NCI-H524 (cell line): Measurements from ENCODE around the gene RNF121.
A peak's percentile ranks its signal among the peaks of the same experiment; 100 is the strongest.

Experiments used
- DNase-seq, 2 experiments: peaks; one replicate each; lab custom pipeline; 2025; lab: John Stamatoyannopoulos, UW

RNF121 gene

DNA sequence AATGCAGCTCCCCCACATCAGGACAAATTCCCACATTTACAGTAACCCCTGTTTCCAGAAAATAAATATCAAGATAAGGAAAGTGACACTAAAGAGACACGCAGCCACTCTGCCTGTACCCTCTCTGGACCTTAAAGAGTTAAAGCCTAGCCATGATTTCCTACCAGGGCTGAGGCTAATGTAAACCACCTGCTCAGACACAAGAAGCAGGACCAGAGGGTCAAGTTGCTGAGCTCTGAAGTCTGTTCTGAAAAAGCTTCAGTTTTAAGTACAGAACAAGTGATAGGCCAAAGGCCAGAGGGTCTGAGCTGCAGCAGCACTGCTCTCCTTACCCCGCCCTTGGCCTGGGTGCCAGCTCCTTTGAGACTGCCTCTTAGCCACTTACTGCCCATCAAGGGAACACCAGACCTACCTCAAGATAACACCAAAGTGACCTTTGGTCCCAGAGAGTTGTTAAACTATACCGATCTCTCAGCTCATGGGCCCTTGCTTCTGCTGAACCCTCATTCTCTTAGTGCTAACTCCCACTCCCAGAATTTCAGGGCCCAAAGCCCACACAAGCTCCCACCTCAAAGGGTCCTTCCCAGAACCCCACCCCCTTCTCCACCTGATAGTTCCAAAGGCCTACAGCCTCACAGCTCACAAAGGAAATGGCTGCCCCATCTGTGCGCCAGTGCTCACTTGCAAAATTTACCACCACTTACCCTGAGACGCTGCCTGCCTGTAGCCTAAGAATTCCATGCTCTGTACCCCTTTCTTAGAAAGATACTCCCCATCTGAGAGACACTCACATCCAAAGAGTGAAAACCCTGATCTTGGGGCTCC, 110.4 kb downstream of the RNF121 start:
- no peak for DNase-seq

DNA sequence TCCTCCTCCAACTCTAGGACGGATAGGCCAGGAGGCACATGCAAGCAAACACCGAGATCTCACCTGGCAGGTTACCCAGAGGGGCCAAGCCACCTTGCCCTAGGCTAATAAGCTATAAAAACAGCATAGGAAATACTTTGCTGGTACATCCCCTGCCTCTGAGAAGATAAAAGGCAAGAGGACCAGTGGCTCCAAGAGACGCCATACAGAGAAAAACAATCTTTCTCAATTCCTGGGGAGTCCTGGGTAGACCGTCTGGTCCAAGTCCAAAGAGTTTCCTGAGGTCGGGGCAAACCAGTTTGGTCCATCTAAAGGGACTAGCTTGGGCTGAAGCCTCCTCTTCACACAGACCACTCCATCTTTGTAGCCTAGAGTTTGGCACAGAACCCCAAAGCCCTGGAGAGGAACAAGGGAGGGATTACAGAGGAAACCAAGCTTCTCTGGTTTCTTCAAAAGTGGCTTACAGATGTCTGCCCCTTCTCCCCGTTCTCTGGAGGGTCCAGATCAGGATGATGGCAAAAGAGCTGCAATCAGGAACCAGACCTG, 111.1 kb downstream of the RNF121 start:
- peak in 1 of 2 experiments; percentile 5 for DNase-seq

DNA sequence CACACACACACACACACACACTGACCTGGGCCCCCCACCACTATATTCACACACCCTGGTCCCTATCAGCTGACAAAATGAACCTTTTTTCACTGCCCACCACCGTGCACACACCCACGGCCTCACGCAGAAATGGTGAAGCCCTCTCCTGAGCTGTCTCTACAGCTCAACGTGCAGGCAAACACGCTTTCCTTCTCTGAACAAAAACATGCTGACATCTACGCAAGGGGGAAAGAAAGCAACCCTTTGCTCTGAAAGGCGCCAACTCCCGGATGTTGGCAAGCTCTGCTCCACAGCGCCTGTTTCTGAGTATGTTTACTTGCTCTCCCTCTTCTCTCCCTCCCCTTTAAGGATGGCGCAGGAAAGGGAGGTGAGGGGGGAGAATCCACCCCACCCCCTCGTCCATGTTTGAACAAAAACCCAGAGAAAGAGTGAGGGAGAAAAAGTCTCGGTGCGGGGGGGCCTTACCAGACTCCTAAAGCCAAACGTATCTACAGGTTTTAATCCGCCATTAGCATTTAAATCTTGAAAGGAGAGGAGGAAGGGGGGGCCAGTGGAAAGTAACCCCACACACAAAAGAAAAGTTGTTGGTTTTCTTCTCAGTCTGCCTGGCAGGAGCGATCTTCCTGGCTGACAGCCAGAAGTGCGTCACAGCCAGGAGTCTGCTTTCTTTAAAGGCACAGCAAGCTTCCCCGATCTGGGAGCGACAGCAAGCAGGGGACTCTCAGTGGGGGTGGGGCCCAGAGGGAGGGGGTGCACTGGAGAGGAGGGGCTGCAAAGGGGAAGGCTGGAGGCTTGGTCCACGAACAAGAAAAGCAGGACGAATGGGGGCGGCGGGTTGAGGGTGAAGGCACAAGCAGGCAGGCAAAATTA, 111.9 kb downstream of the RNF121 start:
- DNase-seq, result peak; percentile 57 to 80

- DNase-seq, result peak; percentile 70 to 83
Observed at GRCh38 chr11:72041364-72042063, 112.7 kb downstream of the RNF121 start.

DNA sequence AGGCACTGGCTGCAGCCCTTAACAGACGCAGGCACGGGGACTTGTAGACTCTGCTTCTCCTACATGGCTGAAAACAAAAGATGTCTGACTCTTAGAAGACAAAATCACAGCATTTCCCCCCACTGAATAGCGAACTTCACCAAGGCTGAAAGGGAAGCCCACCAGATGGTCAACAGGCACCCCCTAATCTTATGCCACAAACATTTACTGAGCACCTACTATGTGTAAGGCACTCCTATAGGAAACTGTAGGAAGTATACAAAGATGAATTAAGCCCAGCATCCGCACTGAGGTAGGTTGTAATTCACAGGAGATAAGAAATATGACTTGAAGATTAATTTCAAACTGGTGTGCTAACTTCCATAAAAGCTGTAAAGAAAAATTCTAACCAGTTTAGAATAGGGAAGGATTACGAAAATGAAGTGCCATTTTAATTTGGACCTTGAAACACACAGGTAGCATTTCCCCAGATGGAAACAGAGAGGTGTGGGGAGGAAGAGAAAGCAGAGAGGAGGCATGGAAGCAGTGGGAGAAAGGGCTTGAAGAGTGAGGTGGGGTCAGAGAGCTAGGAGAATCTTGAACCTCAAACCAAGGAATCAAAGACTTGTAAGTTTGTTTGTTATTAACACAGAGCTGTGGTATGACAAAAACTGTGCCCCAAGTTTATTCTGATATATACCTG, 113.4 kb downstream of the RNF121 start:
- DNase-seq, result no peak

DNA sequence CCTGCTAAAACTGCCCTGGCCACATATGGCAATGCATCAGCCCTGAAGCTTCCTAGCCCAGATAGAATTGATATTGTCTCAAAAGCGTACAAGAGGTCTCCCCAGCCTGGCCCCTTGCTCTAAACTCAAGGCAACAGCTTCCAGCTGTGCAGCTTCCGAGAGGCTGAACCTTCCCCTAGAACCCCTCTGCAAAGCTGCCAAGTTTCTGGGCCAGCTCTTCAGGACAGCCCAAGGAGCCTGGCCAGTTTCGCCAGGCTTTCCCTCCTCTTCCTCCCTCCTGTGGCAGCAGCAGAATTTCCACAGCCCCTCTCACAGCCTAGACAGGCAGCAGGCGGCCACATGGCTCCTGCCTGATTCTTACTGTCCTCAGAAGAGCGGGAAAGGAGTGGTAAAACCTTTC, 117.0 kb downstream of the RNF121 start:
- DNase-seq, result no peak
